ENCODE results near the gene TTC9B.

TTC9B gene

DNA sequence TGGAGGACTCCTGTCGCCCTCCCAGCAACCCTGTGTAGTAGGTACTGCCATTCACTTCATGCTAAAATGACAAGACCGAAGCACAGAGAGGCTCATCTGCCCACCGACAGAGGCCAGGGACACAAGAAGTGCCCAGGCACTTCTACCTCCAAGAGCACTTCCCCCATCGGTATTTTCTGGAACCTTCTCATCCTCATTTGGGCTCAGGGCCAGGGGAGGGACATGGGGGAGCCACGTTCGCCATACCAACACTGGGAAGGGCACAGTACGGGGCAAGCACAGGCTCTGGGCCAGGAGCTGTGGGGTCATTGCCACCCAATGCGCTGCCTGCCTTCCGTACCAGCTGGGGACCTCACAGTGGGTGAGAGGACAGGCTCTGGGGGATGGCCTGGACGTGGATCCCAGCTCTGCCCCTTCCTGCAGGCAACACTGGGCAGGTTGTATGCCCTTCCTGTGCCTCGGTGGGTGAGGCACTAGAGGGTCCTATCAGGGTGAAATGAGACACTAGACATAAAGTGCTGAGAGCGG lies 29.6 kb upstream of the TTC9B start:
- no peak for DNase-seq

GRCh38 chr19:40247178-40247577 lies 29.0 kb upstream of the TTC9B start:
- DNase-seq = no peak

DNA sequence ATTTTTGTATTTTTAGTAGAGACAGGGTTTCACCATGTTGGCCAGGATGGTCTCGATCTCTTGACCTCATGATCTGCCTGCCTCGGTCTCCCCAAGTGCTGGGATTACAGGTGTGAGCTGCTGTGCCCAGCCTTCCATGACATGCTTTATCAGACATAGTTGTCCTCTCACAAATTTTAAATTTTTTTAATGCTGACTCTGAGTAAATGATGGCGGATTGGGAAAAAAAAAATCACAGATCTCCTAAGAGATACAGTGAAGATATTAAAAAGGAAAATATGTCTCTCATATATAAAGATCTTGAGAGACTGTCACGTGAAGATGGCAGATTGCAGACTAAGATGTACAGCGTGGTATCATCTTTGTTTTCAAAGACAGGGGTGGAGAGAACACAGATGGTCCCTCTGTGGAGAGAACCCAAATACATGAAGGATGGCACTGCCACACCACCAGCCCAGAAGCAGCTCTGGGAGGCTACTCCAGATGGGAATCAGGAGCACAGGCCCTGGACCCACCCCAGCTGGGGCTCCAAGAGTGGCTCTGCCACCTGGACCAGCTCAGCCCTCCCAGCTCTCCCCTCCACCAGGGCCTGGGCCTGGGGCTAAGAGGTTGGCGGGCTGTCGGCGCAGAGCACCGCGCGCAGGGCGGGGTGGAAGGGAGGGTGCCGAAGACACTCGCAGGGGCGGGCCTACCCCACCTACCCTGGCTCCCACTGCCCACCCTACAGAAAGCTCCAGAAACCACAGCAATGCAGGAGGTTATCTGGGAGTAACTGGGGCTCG lies 28.3 kb upstream of the TTC9B start:
- DNase-seq = no peak

- DNase-seq = no peak
Measured at GRCh38 chr19:40245506-40246128, 27.4 kb upstream of the TTC9B start.

- no peak for DNase-seq
Measured at GRCh38 chr19:40244579-40245317, 26.6 kb upstream of the TTC9B start.

- DNase-seq = no peak
Measured at GRCh38 chr19:40243181-40243580, 25.0 kb upstream of the TTC9B start.

DNA sequence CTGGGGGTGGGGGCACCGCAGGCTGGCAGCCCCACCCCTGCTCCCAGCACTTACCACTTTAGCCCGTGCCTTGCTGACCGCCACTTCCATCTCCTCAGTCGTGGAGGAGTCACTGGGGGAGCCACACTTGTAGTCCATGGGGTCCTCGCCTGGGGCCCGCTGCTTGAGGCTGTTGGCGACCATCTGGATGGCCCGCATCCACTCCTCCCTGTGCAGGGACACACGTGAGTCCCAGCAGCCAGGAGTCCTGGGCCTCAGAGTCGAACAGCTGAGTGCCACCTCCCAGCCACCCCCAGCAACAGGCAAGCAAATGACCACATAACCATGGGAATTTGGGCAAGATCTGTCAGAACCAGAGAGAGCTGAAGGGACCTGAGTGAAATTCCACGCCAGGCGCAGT lies 24.3 kb upstream of the TTC9B start:
- no peak for DNase-seq

DNA sequence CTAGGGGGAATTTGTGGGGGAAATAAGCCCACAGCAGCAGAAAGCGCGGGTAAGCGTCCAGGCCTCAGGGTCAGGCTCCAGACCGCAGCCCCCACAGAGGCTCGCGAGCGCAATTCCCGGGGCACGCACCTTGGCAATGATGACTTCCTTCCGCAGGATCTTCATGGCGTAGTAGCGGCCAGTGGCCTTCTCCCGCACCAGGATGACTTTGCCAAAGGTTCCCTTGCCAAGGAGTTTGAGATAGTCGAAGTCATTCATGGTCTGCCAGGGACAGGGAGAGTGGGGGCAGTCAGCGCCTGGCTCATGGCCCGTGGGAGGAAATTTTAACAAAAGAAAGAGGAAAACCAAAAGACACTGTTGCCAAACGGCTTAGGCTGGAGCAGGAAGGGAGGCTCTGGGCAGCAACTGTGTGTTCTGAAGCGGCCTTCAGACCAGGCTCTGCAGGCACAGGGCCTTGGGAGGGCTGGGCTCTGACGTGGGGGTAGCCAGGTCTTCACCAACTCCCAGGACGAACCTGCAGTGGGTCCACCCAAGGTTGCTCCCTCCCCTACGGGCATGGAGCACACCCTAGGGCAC lies 23.7 kb upstream of the TTC9B start:
- no peak for DNase-seq

DNA sequence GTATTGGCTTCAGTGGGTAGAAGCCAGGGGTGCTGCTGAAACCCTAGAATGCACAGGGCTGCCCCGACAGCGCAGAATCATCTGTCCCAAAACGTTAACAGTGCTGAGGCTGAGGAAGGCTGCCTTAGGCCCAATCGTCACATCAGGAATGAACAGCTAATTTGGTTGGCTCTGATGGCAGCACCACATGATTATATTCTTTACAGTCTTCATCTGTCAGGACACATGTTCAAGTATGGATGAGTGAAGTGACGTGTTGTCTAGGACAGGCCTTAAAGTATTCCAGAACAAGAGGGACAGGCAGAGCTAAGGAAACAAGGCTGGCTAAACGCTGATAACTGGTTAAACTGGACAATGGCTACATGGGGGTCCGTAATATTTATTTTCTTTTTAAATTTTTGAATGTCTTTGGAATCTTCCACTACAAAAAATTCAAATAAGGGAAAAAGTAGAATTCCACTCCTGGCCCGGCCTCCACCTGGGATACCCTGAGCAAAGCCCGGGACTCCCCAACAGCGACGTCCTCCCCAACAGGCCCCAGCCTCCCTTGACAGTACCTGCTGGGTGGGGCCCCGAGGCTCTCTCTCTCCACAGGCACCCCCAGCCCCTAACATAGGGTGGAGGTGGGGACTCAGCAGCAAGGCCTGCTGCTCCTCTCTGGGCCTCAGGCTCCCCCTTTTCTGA lies 23.1 kb upstream of the TTC9B start:
- no peak for DNase-seq

DNA sequence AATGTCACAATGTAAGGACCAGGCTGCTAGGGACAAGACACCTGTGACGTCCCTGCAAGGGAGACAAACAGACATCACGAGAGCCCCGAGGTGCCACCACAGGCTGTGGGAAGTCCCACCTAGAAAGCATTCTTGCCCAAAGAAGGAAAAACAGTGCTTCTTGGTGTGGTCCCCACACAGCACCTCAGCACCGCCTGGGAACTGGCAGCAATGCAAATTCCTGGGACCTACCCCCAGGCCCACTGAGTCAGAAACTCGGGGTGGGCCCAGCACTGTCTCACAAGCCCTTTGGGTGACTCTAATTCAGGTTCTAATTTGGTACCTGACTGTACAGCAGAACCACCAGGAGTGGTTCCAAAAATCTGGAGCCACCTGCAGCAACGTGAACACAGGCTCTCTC lies 22.1 kb upstream of the TTC9B start:
- DNase-seq = no peak

DNA sequence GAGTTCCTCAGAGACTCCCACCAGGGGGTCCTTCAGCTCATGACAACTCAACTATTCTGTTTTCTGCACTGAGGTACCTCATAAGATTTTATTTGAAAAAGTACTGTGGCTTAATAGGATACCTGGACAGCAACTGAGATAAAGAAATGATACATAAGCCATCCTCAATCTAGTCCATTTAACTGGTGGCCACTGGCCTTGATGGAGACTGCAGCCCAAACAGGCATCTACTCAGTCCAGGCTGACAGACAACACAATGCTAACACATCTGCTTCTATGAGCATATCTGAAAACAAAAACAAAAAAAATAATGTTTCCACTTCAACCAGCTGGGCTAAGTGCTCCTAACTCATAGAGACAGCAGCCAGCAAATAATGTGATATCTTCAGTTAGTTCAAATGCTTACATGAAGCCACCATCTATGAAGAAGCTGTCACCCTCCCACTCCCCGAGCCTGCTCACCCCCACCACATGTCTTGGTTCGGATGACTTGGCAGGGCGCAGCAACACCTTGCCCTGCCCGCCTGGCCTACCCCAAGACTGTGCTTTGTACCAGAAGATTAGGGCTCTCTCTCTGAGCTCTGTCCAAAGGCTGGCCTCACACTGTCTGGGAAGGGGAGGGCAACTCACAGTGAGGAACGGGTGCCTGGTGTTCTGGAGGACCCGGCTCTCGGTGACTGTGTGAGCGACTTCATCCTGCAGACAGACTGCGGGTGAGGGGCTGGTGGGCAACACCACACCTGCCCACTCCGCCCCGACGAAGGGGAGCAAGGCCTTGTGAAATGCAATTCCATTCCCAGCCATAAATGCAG lies 21.4 kb upstream of the TTC9B start:
- DNase-seq = no peak

GRCh38 chr19:40238775-40239174 lies 20.6 kb upstream of the TTC9B start:
- DNase-seq = no peak

GRCh38 chr19:40237791-40238190 lies 19.6 kb upstream of the TTC9B start:
- DNase-seq = no peak

- DNase-seq = no peak
Measured at GRCh38 chr19:40236366-40236765, 18.2 kb upstream of the TTC9B start.

DNA sequence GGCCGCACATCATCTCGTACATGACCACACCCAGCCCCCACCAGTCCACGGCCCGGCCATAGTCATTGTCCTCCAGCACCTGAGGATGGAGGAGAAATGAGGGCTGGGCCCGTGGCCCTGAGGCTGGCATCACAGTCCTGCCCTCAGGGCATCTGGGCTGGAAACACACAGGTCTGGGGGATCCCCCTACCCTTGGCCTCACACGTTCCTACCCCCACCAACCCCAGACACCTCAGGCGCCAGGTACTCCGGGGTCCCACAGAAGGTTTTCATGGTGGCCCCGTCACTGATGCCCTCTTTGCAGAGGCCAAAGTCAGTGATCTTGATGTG lies 17.8 kb upstream of the TTC9B start:
- DNase-seq = no peak

DNA sequence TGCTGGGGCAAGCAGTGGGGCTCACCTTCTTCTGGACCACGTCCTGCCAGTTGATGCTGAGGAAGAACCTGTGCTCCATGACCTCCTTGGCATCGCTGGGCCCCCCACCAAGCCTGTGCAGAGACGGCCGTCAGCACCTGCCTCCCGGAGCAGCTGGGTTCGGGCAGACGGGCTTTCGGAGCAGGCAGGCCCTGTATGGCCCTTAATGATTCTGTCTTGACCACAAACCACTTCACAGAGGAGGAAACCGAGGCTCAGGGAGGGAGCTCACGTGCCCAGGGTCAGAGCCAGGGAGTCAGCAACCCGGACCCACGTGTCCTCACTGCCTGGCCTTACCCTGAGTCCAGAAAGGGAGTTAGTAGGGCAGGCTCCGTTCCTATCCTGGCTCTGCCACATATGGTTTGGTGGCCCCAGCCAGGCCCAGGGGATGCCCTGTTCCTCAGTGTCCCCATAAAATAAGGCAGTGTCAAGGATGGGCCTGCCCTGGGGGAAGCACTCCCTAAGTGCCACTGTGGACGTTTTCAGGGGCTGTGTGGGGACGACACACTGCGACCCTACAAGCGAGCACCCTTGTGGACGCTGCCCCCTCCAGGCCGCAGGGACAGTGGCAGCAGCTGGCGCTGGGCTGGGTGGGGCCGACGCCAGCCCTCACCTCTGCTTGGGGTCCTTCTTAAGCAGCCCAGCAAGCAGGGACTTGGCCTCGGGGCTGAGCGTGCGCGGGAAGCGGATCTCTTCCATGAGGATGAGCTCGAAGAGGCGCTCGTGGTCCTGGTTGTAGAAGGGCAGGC lies 17.2 kb upstream of the TTC9B start:
- DNase-seq = no peak

GRCh38 chr19:40234429-40235237 lies 16.4 kb upstream of the TTC9B start:
- DNase-seq = no peak

- DNase-seq = no peak
Measured at GRCh38 chr19:40233811-40234389, 15.7 kb upstream of the TTC9B start.

GRCh38 chr19:40232949-40233810 lies 15.0 kb upstream of the TTC9B start:
- no peak for DNase-seq

All from retina (tissue), 1 donor.